Smooth muscle cell of trachea (primary cell): ENCODE results near the gene KIDINS220. TPM values are rescaled to one million over a fixed set of nuclear protein-coding genes. Genes with fewer than 3 reads are reported as not detected.

Source experiments
- total RNA-seq: library from RNA; depleted of rRNA; stranded (reverse); fragments of >200 nt; gene quantifications from 2 replicates; pipeline ENCODE4 v1.2.1, GENCODE V29; 2014

The KIDINS220 gene
- total RNA-seq = 88.2 and 128 TPM in 2 replicates

GRCh38 chr2:8836971-8837794, at the start of gene KIDINS220:
Gene KIDINS220 (minus strand): TSS chr2:8837613. CDS start chr2:8827093, 10,520 bp downstream.

GRCh38 chr2:8681786-8682692, 155.4 kb downstream of the KIDINS220 start, which contains the start of gene ID2:
Gene ID2 (plus strand): TSS chr2:8682056. CDS start chr2:8682166, 110 bp downstream.

Other genes with a start within 250 kb of the KIDINS220 start
- 103 and 144 TPM in 2 replicates for gene ID2, start 155.6 kb downstream of the KIDINS220 start, total RNA-seq
- 73.4 and 78.4 TPM in 2 replicates for gene MBOAT2, start 166.1 kb upstream of the KIDINS220 start, total RNA-seq